GM23248 (cell line): Measurements from ENCODE around the gene STX5. TPM values are rescaled to one million over a fixed set of nuclear protein-coding genes. Genes with fewer than 3 reads are reported as not detected.

ENCODE experiments used
- DNase-seq: peaks from one replicate; pipeline ENCODE4 v3.0.0-alpha.2; 2015
- H2AFZ ChIP-seq: fragments of 200-600 bp; sonication (generic); 2 replicates; pipeline ENCODE4 v1.6.1; 2016; ENCODE audit warnings: antibody characterized with exemption
- H3F3A ChIP-seq: fragments of 200-600 bp; sonication (generic); 2 replicates; pipeline ENCODE4 v1.6.1; 2016; ENCODE audit warnings: mild to moderate bottlenecking, antibody characterized with exemption, mixed run types; ENCODE audit not compliant: insufficient read depth
- H3K27ac ChIP-seq: fragments of 200-600 bp; sonication (generic); 2 replicates; pipeline ENCODE4 v1.5.1; 2016; ENCODE audit warnings: mild to moderate bottlenecking
- H3K27me3 ChIP-seq: fragments of 200-600 bp; sonication (generic); replicated peaks from 2 replicates; pipeline ENCODE4 v1.6.1; 2016; ENCODE audit warnings: mild to moderate bottlenecking; ENCODE audit not compliant: insufficient read depth
- H3K36me3 ChIP-seq: fragments of 200-600 bp; sonication (generic); 2 replicates; pipeline ENCODE4 v1.6.1; 2016; ENCODE audit warnings: low read depth, mild to moderate bottlenecking
- H3K4me1 ChIP-seq: fragments of 200-600 bp; sonication (generic); 2 replicates; pipeline ENCODE4 v1.6.1; 2016; ENCODE audit warnings: mild to moderate bottlenecking; ENCODE audit not compliant: insufficient read depth
- H3K4me2 ChIP-seq: fragments of 200-600 bp; sonication (generic); one replicate; pipeline ENCODE4 v1.6.1; 2016; ENCODE audit warnings: mild to moderate bottlenecking; ENCODE audit not compliant: unreplicated experiment
- H3K4me3 ChIP-seq: fragments of 200-600 bp; sonication (generic); 2 replicates; pipeline ENCODE4 v1.5.1; 2016; ENCODE audit warnings: mild to moderate bottlenecking
- H3K79me2 ChIP-seq: fragments of 200-600 bp; sonication (generic); 2 replicates; pipeline ENCODE4 v1.6.1; 2016; ENCODE audit warnings: mild to moderate bottlenecking; ENCODE audit not compliant: insufficient read depth
- H3K9ac ChIP-seq: fragments of 200-600 bp; sonication (generic); 2 replicates; pipeline ENCODE4 v1.6.1; 2016; ENCODE audit warnings: mild to moderate bottlenecking
- H3K9me2 ChIP-seq: fragments of 200-600 bp; sonication (generic); 2 replicates; pipeline ENCODE4 v1.6.1; 2016; ENCODE audit warnings: mixed run types, mild to moderate bottlenecking, moderate library complexity; ENCODE audit not compliant: insufficient read depth
- H3K9me3 ChIP-seq: fragments of 200-600 bp; sonication (generic); one replicate; pipeline ENCODE4 v1.6.1; 2017; ENCODE audit warnings: low read depth
- H4K20me1 ChIP-seq: fragments of 200-600 bp; sonication (generic); 2 replicates; pipeline ENCODE4 v1.6.0; 2016; ENCODE audit not compliant: insufficient read depth
- EZH2 ChIP-seq: fragments of 200-600 bp; sonication (generic); IDR thresholded peaks from 2 replicates; pipeline ENCODE4 v1.6.1; 2018; ENCODE audit warnings: antibody characterized with exemption, mild to moderate bottlenecking; ENCODE audit not compliant: insufficient read depth, poor library complexity, severe bottlenecking
- EZH2phosphoT487 ChIP-seq: fragments of 200-600 bp; sonication (generic); IDR thresholded peaks from 2 replicates; pipeline ENCODE4 v1.6.1; 2018; ENCODE audit warnings: antibody characterized with exemption, moderate library complexity, mild to moderate bottlenecking, low read depth; ENCODE audit not compliant: insufficient read depth
- WGBS, 2 experiments: methylation state at CpG; one replicate each; pipeline ENCODE4 v1.1.6; 2015 to 2017; ENCODE audit warnings: low lambda C conversion rate in 2 of 2, low coverage in 1 of 2; ENCODE audit errors: missing lambda C conversion rate in 2 of 2; 5-methylcytosine and 5-hydroxymethylcytosine counted together
- in situ Hi-C: fragments of 300-500 bp; cut with MboI; formaldehyde crosslinking; loops from 2 replicates; pipeline ENCODE4 v1.15.0; 2020
- microRNA-seq: library from miRNA; unstranded; fragments of <30 nt; microRNA quantifications from one replicate; pipeline ENCODE4, GENCODE V29; 2016; ENCODE audit warnings: borderline number of aligned reads
- polyA plus RNA-seq: library from polyadenylated mRNA; unstranded; fragments of >200 nt; fragmentation: Nextera tagmentation; extraction: Ambion mirVana; gene quantifications from 2 replicates; pipeline ENCODE4 v1.2.1, GENCODE V29; 2016
- small RNA-seq: library from RNA; depleted of rRNA; stranded (forward); fragments of <200 nt; gene quantifications from one replicate; pipeline ENCODE3, GENCODE V24; 2014; ENCODE audit warnings: low read depth, low replicate concordance
- total RNA-seq: library from RNA; depleted of rRNA; stranded (reverse); fragments of >200 nt; shearing (Covaris generic); gene quantifications from 2 replicates; pipeline ENCODE4 v1.2.3, GENCODE V29; 2014; rRNA removed

The STX5 gene
- total and polyA plus RNA-seq, 2 experiments from 2014 or later: 34.0 to 43.9 TPM

DNA sequence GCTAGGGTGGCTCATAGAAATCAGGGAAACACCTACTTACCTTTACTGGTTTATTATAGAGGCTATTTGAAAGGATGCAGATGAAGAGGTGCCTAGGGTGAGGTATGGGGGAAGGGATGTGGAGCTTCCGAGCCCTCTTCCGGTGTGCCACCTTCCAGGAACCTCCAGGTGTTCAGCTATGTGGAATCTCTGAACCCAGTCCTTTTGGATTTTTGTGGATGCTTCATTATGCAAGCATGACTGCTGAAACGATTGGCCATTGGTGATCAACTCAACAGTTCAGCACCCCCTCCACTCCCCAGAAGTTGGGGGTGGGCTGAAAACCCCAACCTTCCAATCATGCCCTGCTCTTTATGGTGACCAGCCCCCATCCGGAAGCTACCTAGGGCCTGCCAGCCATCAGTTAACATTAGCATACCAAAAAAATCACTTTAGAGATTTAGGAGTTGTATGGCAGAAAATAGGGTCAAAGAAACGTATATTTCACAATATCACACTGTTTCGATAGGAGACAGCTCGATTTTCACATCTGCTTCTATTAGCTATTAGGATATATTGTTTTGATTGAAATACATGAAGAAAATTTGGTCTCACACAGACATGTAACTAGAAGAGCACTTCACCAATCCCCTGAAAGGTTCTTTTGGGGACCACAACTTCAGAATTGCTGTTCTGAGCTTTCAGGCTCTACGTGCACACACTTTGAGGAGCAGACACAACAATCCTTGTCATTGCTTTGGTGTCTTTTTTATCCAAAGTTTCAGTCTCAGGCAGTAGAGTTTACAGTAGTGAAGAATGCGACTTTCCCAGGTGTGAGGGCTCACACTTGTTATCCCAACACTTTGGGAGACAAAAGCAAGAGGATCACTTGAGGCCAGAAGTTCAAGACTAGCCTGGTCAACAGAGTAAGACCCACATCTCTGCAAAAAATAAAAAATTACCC lies 73.7 kb downstream of the STX5 start:
- no peak overlapping the region for H3K9ac ChIP-seq
- H2AFZ ChIP-seq: no peak overlapping the region

More for the DNA sequence above, 73.7 kb downstream of the STX5 start:
- no peaks in the 10 kb centered on the region for H4K20me1 ChIP-seq
- no peak overlapping the region for H3K4me2 ChIP-seq
- H3K27ac ChIP-seq: no peak overlapping the region
- H3K79me2 ChIP-seq: peaks cover 20% of the 10 kb centered on the region
- in situ Hi-C loops: no loop called here
- H3K27me3 ChIP-seq: no peaks in the 10 kb centered on the region
- no peak for DNase-seq
- whole genome bisulfite sequencing, 2 experiments: 59 to 63% methylated on average over 9 of the region's 9 CpGs
- H3F3A ChIP-seq: no peaks in the 10 kb centered on the region
- H3K4me3 ChIP-seq: no peak overlapping the region
- TF ChIP-seq EZH2phosphoT487: no peak
- no peak for TF ChIP-seq EZH2
- no peaks in the 10 kb centered on the region for H3K36me3 ChIP-seq
- H3K9me3 ChIP-seq: no peaks in the 10 kb centered on the region
- no peaks in the 10 kb centered on the region for H3K9me2 ChIP-seq
- H3K4me1 ChIP-seq: peaks cover 5% of the 10 kb centered on the region

Small RNAs within 50 kb of the gene (microRNA-seq; reads per million reads assigned to microRNA genes)
- gene MIR6514 (1.5 reads per million), gene MIR6748 (not detected)

Small RNAs within 50 kb of the gene (small RNA-seq; reads per million reads assigned to genes)
- gene MIR6514 (not detected), gene RF00099 (not detected), gene RNU6-118P (not detected), gene SNORD22 (not detected), gene SNORD26 (not detected), gene SNORD27 (not detected), gene SNORD28 (not detected), gene SNORD30 (25.0 reads per million, percentile 90 among the genes with 10 or more reads in this experiment)

Other genes with a start within 250 kb of the STX5 start
- 6.1 and 7.7 TPM in 2 replicates for gene TUT1, start 240.5 kb downstream of the STX5 start, total RNA-seq
- 11.1 and 12.1 TPM in 2 replicates for gene TUT1, start 240.5 kb downstream of the STX5 start, polyA plus RNA-seq
- gene MTA2, start 230.2 kb downstream of the STX5 start, total RNA-seq: 98.8 and 114 TPM in 2 replicates
- gene MTA2, start 230.2 kb downstream of the STX5 start, polyA plus RNA-seq: 26.3 and 28.9 TPM in 2 replicates
- 43.4 and 47.2 TPM in 2 replicates for gene EML3, start 219.3 kb downstream of the STX5 start, total RNA-seq
- 32.8 and 34.8 TPM in 2 replicates for gene EML3, start 219.3 kb downstream of the STX5 start, polyA plus RNA-seq
- gene ROM1, start 218.8 kb downstream of the STX5 start, total RNA-seq: 3.4 and 6.5 TPM in 2 replicates
- gene ROM1, start 218.8 kb downstream of the STX5 start, polyA plus RNA-seq: 5.4 and 8.8 TPM in 2 replicates
- 32.1 and 35.6 TPM in 2 replicates for gene B3GAT3, start 210.1 kb downstream of the STX5 start, total RNA-seq
- gene B3GAT3, start 210.1 kb downstream of the STX5 start, polyA plus RNA-seq: 44.2 and 46.7 TPM in 2 replicates
- 307 and 312 TPM in 2 replicates for gene GANAB, start 185.4 kb downstream of the STX5 start, total RNA-seq
- 224 and 225 TPM in 2 replicates for gene GANAB, start 185.4 kb downstream of the STX5 start, polyA plus RNA-seq
- 26.4 and 30.4 TPM in 2 replicates for gene INTS5, start 178.7 kb downstream of the STX5 start, total RNA-seq
- gene INTS5, start 178.7 kb downstream of the STX5 start, polyA plus RNA-seq: 17.1 and 18.9 TPM in 2 replicates
- gene C11orf98, start 166.8 kb downstream of the STX5 start, total RNA-seq: 16.6 and 24.2 TPM in 2 replicates
- gene C11orf98, start 166.8 kb downstream of the STX5 start, polyA plus RNA-seq: 76.8 and 77.9 TPM in 2 replicates
- gene CSKMT, start 166.7 kb downstream of the STX5 start, total RNA-seq: 5.4 and 6.1 TPM in 2 replicates
- 2.9 and 3.6 TPM in 2 replicates for gene CSKMT, start 166.7 kb downstream of the STX5 start, polyA plus RNA-seq
- 2.3 and 5.9 TPM in 2 replicates for gene UQCC3, start 160.4 kb downstream of the STX5 start, total RNA-seq
- gene UQCC3, start 160.4 kb downstream of the STX5 start, polyA plus RNA-seq: 14.5 and 15.1 TPM in 2 replicates
- gene LBHD1, start 159.8 kb downstream of the STX5 start, total RNA-seq: 5.8 and 12.6 TPM in 2 replicates
- 3.6 and 4.3 TPM in 2 replicates for gene LBHD1, start 159.8 kb downstream of the STX5 start, polyA plus RNA-seq
- 131 and 135 TPM in 2 replicates for gene UBXN1, start 153.0 kb downstream of the STX5 start, total RNA-seq
- 84.0 and 85.3 TPM in 2 replicates for gene UBXN1, start 153.0 kb downstream of the STX5 start, polyA plus RNA-seq
- 6.9 and 12.3 TPM in 2 replicates for gene LRRN4CL, start 142.5 kb downstream of the STX5 start, total RNA-seq
- gene LRRN4CL, start 142.5 kb downstream of the STX5 start, polyA plus RNA-seq: 2.1 and 2.3 TPM in 2 replicates
- gene BSCL2, start 124.6 kb downstream of the STX5 start, total RNA-seq: 51.0 and 63.5 TPM in 2 replicates
- 74.5 and 79.0 TPM in 2 replicates for gene BSCL2, start 124.6 kb downstream of the STX5 start, polyA plus RNA-seq
- not detected in 2 replicates for gene GNG3, start 124.4 kb downstream of the STX5 start, total RNA-seq
- gene GNG3, start 124.4 kb downstream of the STX5 start, polyA plus RNA-seq: 0.29 TPM in 1 of 2 replicates, not detected in the other
- 2.9 and 5.0 TPM in 2 replicates for gene HNRNPUL2, start 104.6 kb downstream of the STX5 start, total RNA-seq
- gene HNRNPUL2, start 104.6 kb downstream of the STX5 start, polyA plus RNA-seq: 2.1 and 3.1 TPM in 2 replicates
- gene TTC9C, start 103.6 kb downstream of the STX5 start, total RNA-seq: 28.9 and 54.6 TPM in 2 replicates
- 40.1 and 46.6 TPM in 2 replicates for gene TTC9C, start 103.6 kb downstream of the STX5 start, polyA plus RNA-seq
- gene ZBTB3, start 77.9 kb downstream of the STX5 start, total RNA-seq: 6.6 and 8.0 TPM in 2 replicates
- 4.9 and 5.5 TPM in 2 replicates for gene ZBTB3, start 77.9 kb downstream of the STX5 start, polyA plus RNA-seq
- 61.2 and 73.3 TPM in 2 replicates for gene POLR2G, start 70.5 kb downstream of the STX5 start, total RNA-seq
- gene POLR2G, start 70.5 kb downstream of the STX5 start, polyA plus RNA-seq: 154 and 156 TPM in 2 replicates
- gene TAF6L, start 60.7 kb downstream of the STX5 start, total RNA-seq: 11.6 and 22.5 TPM in 2 replicates
- 8.2 and 9.1 TPM in 2 replicates for gene TAF6L, start 60.7 kb downstream of the STX5 start, polyA plus RNA-seq
- gene TMEM179B, start 44.6 kb downstream of the STX5 start, total RNA-seq: 73.3 and 151 TPM in 2 replicates
- gene TMEM179B, start 44.6 kb downstream of the STX5 start, polyA plus RNA-seq: 140 and 150 TPM in 2 replicates
- 32.0 and 33.4 TPM in 2 replicates for gene TMEM223, start 40.0 kb downstream of the STX5 start, total RNA-seq
- gene TMEM223, start 40.0 kb downstream of the STX5 start, polyA plus RNA-seq: 31.4 and 34.2 TPM in 2 replicates
- gene NXF1, start 26.6 kb downstream of the STX5 start, total RNA-seq: 25.0 and 32.0 TPM in 2 replicates
- gene NXF1, start 26.6 kb downstream of the STX5 start, polyA plus RNA-seq: 51.1 and 53.3 TPM in 2 replicates
- not detected in 2 replicates for gene TEX54, start 790 bp upstream of the STX5 start, total RNA-seq
- gene TEX54, start 790 bp upstream of the STX5 start, polyA plus RNA-seq: 0.44 TPM in 1 of 2 replicates, not detected in the other
- gene WDR74, start 7.5 kb upstream of the STX5 start, total RNA-seq: 41.4 and 50.4 TPM in 2 replicates
- gene WDR74, start 7.5 kb upstream of the STX5 start, polyA plus RNA-seq: 33.6 and 34.3 TPM in 2 replicates
- gene SLC3A2, start 48.8 kb upstream of the STX5 start, total RNA-seq: 290 and 301 TPM in 2 replicates
- 310 and 319 TPM in 2 replicates for gene SLC3A2, start 48.8 kb upstream of the STX5 start, polyA plus RNA-seq
- not detected in 2 replicates for gene CHRM1, start 89.3 kb upstream of the STX5 start, total RNA-seq
- not detected in 2 replicates for gene CHRM1, start 89.3 kb upstream of the STX5 start, polyA plus RNA-seq
- not detected in 2 replicates for gene SLC22A6, start 152.9 kb upstream of the STX5 start, total RNA-seq
- not detected in 2 replicates for gene SLC22A6, start 152.9 kb upstream of the STX5 start, polyA plus RNA-seq
- gene SLC22A8, start 183.8 kb upstream of the STX5 start, total RNA-seq: not detected in 2 replicates
- not detected in 2 replicates for gene SLC22A8, start 183.8 kb upstream of the STX5 start, polyA plus RNA-seq